Adrenal gland (tissue), 5 donors: ENCODE results near the gene RBM33.
A peak's percentile ranks its signal among the peaks of the same experiment; 100 is the strongest.

Source experiments
- CTCF ChIP-seq, 6 experiments: fragments of 450-650 bp in 4 of 6; fragments of 200-600 bp in 2 of 6; sonication (generic) in 1 of 6; IDR thresholded peaks; 1 replicate in 5 of 6; 2 replicates in 1 of 6; pipeline versions ENCODE4 v1.5.1 to v1.8.0; 2016 to 2021; ENCODE audit warnings: antibody characterized with exemption in 6 of 6, mild to moderate bottlenecking in 2 of 6, moderate library complexity in 1 of 6
- POLR2A ChIP-seq, 2 donors: fragments of 450-650 bp; IDR thresholded peaks; one replicate each; pipeline ENCODE4 v1.6.1; 2017; ENCODE audit warnings: antibody characterized with exemption in 2 of 2, mild to moderate bottlenecking in 2 of 2, moderate library complexity in 1 of 2
- donor health status: DM: no; HTN: no; CAD: no.

GRCh38 chr7:155824227-155824886 lies 179.9 kb downstream of the RBM33 start:
- TF ChIP-seq CTCF (IDR thresholded peaks at IDR 0.05) (no peak), POLR2A (IDR thresholded peaks at IDR 0.05) (peak in 1 of 2 donors; percentile 14)
